ENCODE data around the gene CITED4.

Gene CITED4

GRCh38 chr1:40851643-40852042 lies 10.5 kb downstream of the CITED4 start:
- no peak for DNase-seq

GRCh38 chr1:40849801-40850592 lies 12.2 kb downstream of the CITED4 start:
- peak; percentile 80 to 82 for DNase-seq

GRCh38 chr1:40848530-40849189 lies 13.5 kb downstream of the CITED4 start:
- peak in 1 of 2 donors; percentile 32 for DNase-seq

GRCh38 chr1:40847023-40847745 lies 15.0 kb downstream of the CITED4 start:
- DNase-seq = no peak

- DNase-seq = no peak
These were observed 16.3 kb downstream of the CITED4 start for GRCh38 chr1:40845895-40846294.

- no peak for DNase-seq
These were observed 17.0 kb downstream of the CITED4 start for GRCh38 chr1:40844887-40845878.

GRCh38 chr1:40844079-40844478 lies 18.1 kb downstream of the CITED4 start:
- DNase-seq = no peak

- DNase-seq = no peak
These were observed 19.5 kb downstream of the CITED4 start for GRCh38 chr1:40842691-40843090.

GRCh38 chr1:40842207-40842606 lies 20.0 kb downstream of the CITED4 start:
- DNase-seq = no peak

GRCh38 chr1:40841602-40842001 lies 20.6 kb downstream of the CITED4 start:
- DNase-seq = no peak

GRCh38 chr1:40840526-40841323 lies 21.4 kb downstream of the CITED4 start:
- DNase-seq = no peak

- DNase-seq = no peak
These were observed 22.2 kb downstream of the CITED4 start for GRCh38 chr1:40839943-40840335.

GRCh38 chr1:40838980-40839942 lies 22.9 kb downstream of the CITED4 start:
- no peak for DNase-seq

- no peak for DNase-seq
These were observed 23.9 kb downstream of the CITED4 start for GRCh38 chr1:40838045-40838979.

- no peak for DNase-seq
These were observed 24.6 kb downstream of the CITED4 start for GRCh38 chr1:40837601-40838000.

GRCh38 chr1:40836283-40836682 lies 25.9 kb downstream of the CITED4 start:
- no peak for DNase-seq

GRCh38 chr1:40834968-40835545 lies 27.1 kb downstream of the CITED4 start:
- DNase-seq = no peak

- no peak for DNase-seq
These were observed 28.2 kb downstream of the CITED4 start for GRCh38 chr1:40833979-40834378.
